Measurements from ENCODE around the gene DNAJC24.

The DNAJC24 gene

DNA sequence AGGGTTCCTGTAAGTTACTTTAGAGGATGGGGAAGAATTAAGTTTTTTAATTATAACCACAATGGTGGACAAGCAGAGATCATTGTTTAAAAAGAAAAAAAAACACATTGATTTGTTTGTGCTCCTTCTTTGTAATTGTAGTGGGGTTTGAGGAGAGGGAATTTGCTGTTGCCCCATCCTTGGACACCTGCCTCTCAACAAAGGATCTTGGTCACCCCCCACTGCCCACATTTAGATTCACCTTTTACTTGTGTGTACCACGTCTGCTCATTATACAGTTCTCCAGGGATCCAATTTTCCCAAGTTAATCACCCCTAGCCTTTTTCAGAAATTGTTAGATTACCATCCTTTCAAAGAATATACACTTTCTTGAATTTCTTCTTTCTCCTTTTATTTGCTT, 53.0 kb downstream of the DNAJC24 start:
- no peaks in the 10 kb centered on the region for H3K9me3 ChIP-seq (ENCODE audit: insufficient read depth, low read length)
- H3K4me3 ChIP-seq (ENCODE audit: insufficient read length, low read depth) = no peak overlapping the region
- H3K27me3 ChIP-seq (ENCODE audit: insufficient read depth, insufficient read length) = no peaks in the 10 kb centered on the region
- no peaks in the 10 kb centered on the region for H3K4me1 ChIP-seq (ENCODE audit: insufficient read depth, insufficient read length)
- no peak for TF ChIP-seq SUZ12 (IDR thresholded peaks at IDR 0.05; ENCODE audit: extremely low read depth, insufficient read depth, insufficient read length)
- no peak for TF ChIP-seq ZNF274 (IDR thresholded peaks at IDR 0.05; ENCODE audit: low read depth, low read length)
- TF ChIP-seq YY1 (IDR thresholded peaks at IDR 0.05; ENCODE audit: insufficient read depth, insufficient read length) = no peak
- peaks cover 3% of the 10 kb centered on the region for H3K36me3 ChIP-seq (ENCODE audit: insufficient read depth, insufficient read length, low read length)
- no peak for DNase-seq (ENCODE audit: low read depth, low spot score)
- no peak overlapping the region for H3K9ac ChIP-seq (ENCODE audit: insufficient read length, low read depth)

DNA sequence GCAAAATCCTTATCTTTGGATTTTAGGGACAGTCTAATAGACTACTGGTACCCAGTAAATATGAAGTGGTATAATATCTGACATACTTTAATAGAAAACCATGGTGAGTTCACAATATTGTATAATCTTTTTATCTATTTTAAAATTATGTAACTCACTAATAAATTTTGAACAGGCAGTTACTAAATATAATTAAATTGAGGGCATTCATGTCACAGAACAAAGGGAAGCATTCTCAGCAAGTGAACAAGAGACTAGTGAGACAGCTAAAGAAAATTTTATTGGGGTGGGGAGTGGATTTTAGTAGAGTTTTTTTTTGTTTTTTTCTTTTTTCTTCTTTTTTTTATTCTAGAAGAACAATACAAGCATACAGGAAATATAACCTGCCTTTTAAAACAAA, 55.0 kb downstream of the DNAJC24 start:
- no peaks in the 10 kb centered on the region for H3K9me3 ChIP-seq (ENCODE audit: insufficient read depth, low read length)
- H3K27me3 ChIP-seq (ENCODE audit: insufficient read depth, insufficient read length) = no peaks in the 10 kb centered on the region
- no peak overlapping the region for H3K4me3 ChIP-seq (ENCODE audit: insufficient read length, low read depth)
- no peak for DNase-seq (ENCODE audit: low read depth, low spot score)
- no peaks in the 10 kb centered on the region for H3K4me1 ChIP-seq (ENCODE audit: insufficient read depth, insufficient read length)
- H3K36me3 ChIP-seq (ENCODE audit: insufficient read depth, insufficient read length, low read length) = peaks cover 9% of the 10 kb centered on the region
- TF ChIP-seq YY1 (IDR thresholded peaks at IDR 0.05; ENCODE audit: insufficient read depth, insufficient read length) (no peak), SUZ12 (IDR thresholded peaks at IDR 0.05; ENCODE audit: extremely low read depth, insufficient read depth, insufficient read length) (no peak), ZNF274 (IDR thresholded peaks at IDR 0.05; ENCODE audit: low read depth, low read length) (no peak)
- no peak overlapping the region for H3K9ac ChIP-seq (ENCODE audit: insufficient read length, low read depth)

DNA sequence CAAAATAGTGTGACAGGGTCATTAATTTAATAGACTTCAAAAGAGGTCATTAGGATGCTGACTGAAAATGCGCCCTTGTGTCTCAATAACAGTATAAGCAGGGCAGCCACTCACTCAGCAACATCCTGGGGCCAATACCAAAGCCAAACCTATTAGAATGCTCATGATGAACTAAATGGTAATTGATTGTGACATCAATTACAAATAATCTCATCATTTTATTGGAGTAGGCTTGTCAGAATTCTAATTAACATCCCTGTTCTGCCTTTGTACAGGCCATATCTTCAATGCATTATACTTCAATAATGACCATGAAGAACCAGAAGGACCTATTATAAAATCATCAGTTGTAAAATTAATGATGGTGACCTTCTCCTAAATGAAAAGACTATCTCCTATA, 64.2 kb downstream of the DNAJC24 start:
- Histone ChIP-seq H3K27me3 (ENCODE audit: insufficient read depth, insufficient read length) (no peaks in the 10 kb centered on the region), H3K9ac (ENCODE audit: insufficient read length, low read depth) (no peak overlapping the region), H3K4me3 (ENCODE audit: insufficient read length, low read depth) (no peak overlapping the region), H3K9me3 (ENCODE audit: insufficient read depth, low read length) (no peaks in the 10 kb centered on the region), H3K4me1 (ENCODE audit: insufficient read depth, insufficient read length) (no peaks in the 10 kb centered on the region), H3K36me3 (ENCODE audit: insufficient read depth, insufficient read length, low read length) (peaks cover 6% of the 10 kb centered on the region)
- no peak for DNase-seq (ENCODE audit: low read depth, low spot score)
- TF ChIP-seq YY1 (IDR thresholded peaks at IDR 0.05; ENCODE audit: insufficient read depth, insufficient read length) (no peak), ZNF274 (IDR thresholded peaks at IDR 0.05; ENCODE audit: low read depth, low read length) (no peak)

- Histone ChIP-seq H3K4me3 (ENCODE audit: insufficient read length, low read depth) (no peak overlapping the region), H3K9ac (ENCODE audit: insufficient read length, low read depth) (no peak overlapping the region), H3K36me3 (ENCODE audit: insufficient read depth, insufficient read length, low read length) (no peaks in the 10 kb centered on the region), H3K9me3 (ENCODE audit: insufficient read depth, low read length) (no peaks in the 10 kb centered on the region), H3K4me1 (ENCODE audit: insufficient read depth, insufficient read length) (no peaks in the 10 kb centered on the region), H3K27me3 (ENCODE audit: insufficient read depth, insufficient read length) (no peaks in the 10 kb centered on the region)
- TF ChIP-seq ZNF274 (IDR thresholded peaks at IDR 0.05; ENCODE audit: low read depth, low read length) = no peak
- no peak for TF ChIP-seq SUZ12 (IDR thresholded peaks at IDR 0.05; ENCODE audit: extremely low read depth, insufficient read depth, insufficient read length)
- no peak for TF ChIP-seq YY1 (IDR thresholded peaks at IDR 0.05; ENCODE audit: insufficient read depth, insufficient read length)
- no peak for DNase-seq (ENCODE audit: low read depth, low spot score)
Measured at GRCh38 chr11:31437742-31438435, 68.2 kb downstream of the DNAJC24 start.

- Histone ChIP-seq H3K9me3 (ENCODE audit: insufficient read depth, low read length) (no peaks in the 10 kb centered on the region), H3K4me1 (ENCODE audit: insufficient read depth, insufficient read length) (no peaks in the 10 kb centered on the region), H3K36me3 (ENCODE audit: insufficient read depth, insufficient read length, low read length) (no peaks in the 10 kb centered on the region), H3K27me3 (ENCODE audit: insufficient read depth, insufficient read length) (no peaks in the 10 kb centered on the region), H3K4me3 (ENCODE audit: insufficient read length, low read depth) (no peak overlapping the region), H3K9ac (ENCODE audit: insufficient read length, low read depth) (no peak overlapping the region)
- no peak for TF ChIP-seq ZNF274 (IDR thresholded peaks at IDR 0.05; ENCODE audit: low read depth, low read length)
- TF ChIP-seq SUZ12 (IDR thresholded peaks at IDR 0.05; ENCODE audit: extremely low read depth, insufficient read depth, insufficient read length) = no peak
- no peak for TF ChIP-seq YY1 (IDR thresholded peaks at IDR 0.05; ENCODE audit: insufficient read depth, insufficient read length)
- DNase-seq (ENCODE audit: low read depth, low spot score) = no peak
Measured at GRCh38 chr11:31441296-31441695, 71.6 kb downstream of the DNAJC24 start.

- H3K9ac ChIP-seq (ENCODE audit: insufficient read length, low read depth) = no peak overlapping the region
- TF ChIP-seq YY1 (IDR thresholded peaks at IDR 0.05; ENCODE audit: insufficient read depth, insufficient read length) (no peak), SUZ12 (IDR thresholded peaks at IDR 0.05; ENCODE audit: extremely low read depth, insufficient read depth, insufficient read length) (no peak), ZNF274 (IDR thresholded peaks at IDR 0.05; ENCODE audit: low read depth, low read length) (no peak)
- no peak for DNase-seq (ENCODE audit: low read depth, low spot score)
Measured at GRCh38 chr11:31442086-31442485, 72.4 kb downstream of the DNAJC24 start.

GRCh38 chr11:31443802-31444201, 74.1 kb downstream of the DNAJC24 start:
- H3K4me1 ChIP-seq (ENCODE audit: insufficient read depth, insufficient read length) = no peaks in the 10 kb centered on the region
- H3K36me3 ChIP-seq (ENCODE audit: insufficient read depth, insufficient read length, low read length) = no peaks in the 10 kb centered on the region
- H3K4me3 ChIP-seq (ENCODE audit: insufficient read length, low read depth) = no peak overlapping the region
- no peak for DNase-seq (ENCODE audit: low read depth, low spot score)
- H3K27me3 ChIP-seq (ENCODE audit: insufficient read depth, insufficient read length) = no peaks in the 10 kb centered on the region
- H3K9ac ChIP-seq (ENCODE audit: insufficient read length, low read depth) = no peak overlapping the region
- no peak for TF ChIP-seq ZNF274 (IDR thresholded peaks at IDR 0.05; ENCODE audit: low read depth, low read length)
- no peak for TF ChIP-seq YY1 (IDR thresholded peaks at IDR 0.05; ENCODE audit: insufficient read depth, insufficient read length)
- TF ChIP-seq SUZ12 (IDR thresholded peaks at IDR 0.05; ENCODE audit: extremely low read depth, insufficient read depth, insufficient read length) = no peak
- H3K9me3 ChIP-seq (ENCODE audit: insufficient read depth, low read length) = no peaks in the 10 kb centered on the region

More at GRCh38 chr11:31442086-31442485, 72.4 kb downstream of the DNAJC24 start:
- Histone ChIP-seq H3K4me1 (ENCODE audit: insufficient read depth, insufficient read length) (no peaks in the 10 kb centered on the region), H3K9me3 (ENCODE audit: insufficient read depth, low read length) (no peaks in the 10 kb centered on the region), H3K27me3 (ENCODE audit: insufficient read depth, insufficient read length) (no peaks in the 10 kb centered on the region), H3K4me3 (ENCODE audit: insufficient read length, low read depth) (no peak overlapping the region), H3K36me3 (ENCODE audit: insufficient read depth, insufficient read length, low read length) (no peaks in the 10 kb centered on the region)

Measured in NT2/D1 (cell line).